22Rv1 (cell line): Measurements from ENCODE around the gene GSG1L.
A peak's percentile ranks its signal among the peaks of the same experiment; 100 is the strongest.
"Not testable (repeated sequence)": the region's sequence is repeated elsewhere in the genome, so short reads cannot be mapped to it uniquely, and the experiment has no call there.

Experiments used
- H3K27ac ChIP-seq: fragments of 450-650 bp; 2 replicates; pipeline ENCODE4 v1.5.1; 2017
- ZFX ChIP-seq: fragments of 450-650 bp; IDR thresholded peaks from 2 replicates; pipeline ENCODE4 v1.6.1; 2017; ENCODE audit warnings: antibody characterized with exemption, borderline replicate concordance
- TF ChIP-seq, protein P1 (sequence below): fragments of 450-650 bp; IDR thresholded peaks from 2 replicates; pipeline ENCODE4 v1.5.1; 2017; ENCODE audit warnings: mild to moderate bottlenecking

GSG1L gene

DNA sequence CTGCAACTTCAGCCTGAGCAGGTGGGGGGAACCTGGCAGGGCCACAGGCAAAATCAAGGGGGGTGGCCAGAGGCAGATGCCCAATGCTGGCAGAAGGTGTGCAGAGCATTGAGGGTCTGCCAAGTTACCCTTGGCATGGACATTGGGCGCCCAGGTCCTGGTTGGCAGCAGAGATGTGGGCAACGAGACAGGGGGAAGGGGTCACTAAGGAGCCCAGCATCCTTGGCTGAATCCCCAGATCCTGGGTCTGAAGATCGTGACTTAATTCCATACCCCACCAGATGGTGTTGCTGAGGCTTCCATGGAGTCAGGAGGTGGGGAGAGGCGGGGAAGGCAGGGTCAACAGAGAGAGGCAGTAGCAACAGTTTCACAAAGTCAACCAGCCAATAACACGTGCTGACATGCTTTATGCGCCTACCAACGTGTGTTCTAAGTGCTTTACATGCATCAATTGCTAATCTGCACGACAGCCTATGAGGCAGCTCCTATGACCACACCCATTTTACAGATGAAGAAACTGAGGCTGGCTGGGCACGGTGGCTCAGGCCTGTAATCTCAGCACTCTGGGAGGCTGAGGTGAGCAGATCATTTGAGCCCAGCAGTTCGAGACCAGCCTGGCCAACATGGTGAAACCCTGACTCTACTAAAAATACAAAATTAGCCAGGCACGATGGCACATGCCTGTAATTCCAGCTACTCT lies 83.3 kb downstream of the GSG1L start:
- no peak overlapping the region for H3K27ac ChIP-seq
- TF ChIP-seq, protein P1, sequence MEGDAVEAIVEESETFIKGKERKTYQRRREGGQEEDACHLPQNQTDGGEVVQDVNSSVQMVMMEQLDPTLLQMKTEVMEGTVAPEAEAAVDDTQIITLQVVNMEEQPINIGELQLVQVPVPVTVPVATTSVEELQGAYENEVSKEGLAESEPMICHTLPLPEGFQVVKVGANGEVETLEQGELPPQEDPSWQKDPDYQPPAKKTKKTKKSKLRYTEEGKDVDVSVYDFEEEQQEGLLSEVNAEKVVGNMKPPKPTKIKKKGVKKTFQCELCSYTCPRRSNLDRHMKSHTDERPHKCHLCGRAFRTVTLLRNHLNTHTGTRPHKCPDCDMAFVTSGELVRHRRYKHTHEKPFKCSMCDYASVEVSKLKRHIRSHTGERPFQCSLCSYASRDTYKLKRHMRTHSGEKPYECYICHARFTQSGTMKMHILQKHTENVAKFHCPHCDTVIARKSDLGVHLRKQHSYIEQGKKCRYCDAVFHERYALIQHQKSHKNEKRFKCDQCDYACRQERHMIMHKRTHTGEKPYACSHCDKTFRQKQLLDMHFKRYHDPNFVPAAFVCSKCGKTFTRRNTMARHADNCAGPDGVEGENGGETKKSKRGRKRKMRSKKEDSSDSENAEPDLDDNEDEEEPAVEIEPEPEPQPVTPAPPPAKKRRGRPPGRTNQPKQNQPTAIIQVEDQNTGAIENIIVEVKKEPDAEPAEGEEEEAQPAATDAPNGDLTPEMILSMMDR, result no peak
- no peak for TF ChIP-seq ZFX

DNA sequence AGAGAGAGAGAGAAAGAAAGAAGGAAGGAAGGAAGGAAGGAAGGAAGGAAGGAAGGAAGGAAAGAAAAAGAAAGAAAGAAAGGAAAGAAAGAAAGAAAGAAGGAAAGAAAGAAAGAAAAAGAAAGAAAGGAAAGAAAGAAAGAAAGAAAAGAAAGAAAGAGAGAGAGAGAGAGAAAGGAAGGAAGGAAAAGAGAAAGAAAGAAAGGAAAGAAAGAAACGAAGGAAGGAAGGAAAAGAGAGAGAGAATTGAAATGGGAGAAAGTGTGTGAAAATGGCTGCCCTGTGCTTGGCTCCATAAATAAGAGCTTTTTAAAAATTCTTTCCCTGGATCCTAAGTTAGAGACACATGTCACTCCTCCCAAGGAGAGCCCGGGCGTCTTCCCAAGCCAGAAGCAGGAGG lies 83.8 kb downstream of the GSG1L start:
- not testable (repeated sequence) for H3K27ac ChIP-seq

DNA sequence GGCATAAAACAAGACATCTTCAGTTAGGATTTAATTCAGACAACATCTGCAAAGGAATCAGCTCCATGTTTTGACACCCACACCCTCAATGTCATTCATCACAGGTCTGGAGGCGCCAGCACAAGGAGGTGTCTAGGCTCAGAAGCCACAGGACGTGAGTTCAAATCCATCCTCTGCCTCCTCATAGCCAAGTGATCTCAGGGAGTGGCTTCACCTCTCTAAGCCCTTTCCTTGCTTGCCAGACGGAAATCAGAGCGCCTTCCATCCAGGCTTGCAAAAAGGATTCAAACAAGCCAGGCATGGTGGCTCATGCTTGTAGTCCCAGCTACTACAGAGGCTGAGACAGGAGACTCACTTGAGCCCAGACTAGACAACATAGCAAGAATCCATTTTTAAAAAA lies 84.6 kb downstream of the GSG1L start:
- TF ChIP-seq ZFX, result no peak

DNA sequence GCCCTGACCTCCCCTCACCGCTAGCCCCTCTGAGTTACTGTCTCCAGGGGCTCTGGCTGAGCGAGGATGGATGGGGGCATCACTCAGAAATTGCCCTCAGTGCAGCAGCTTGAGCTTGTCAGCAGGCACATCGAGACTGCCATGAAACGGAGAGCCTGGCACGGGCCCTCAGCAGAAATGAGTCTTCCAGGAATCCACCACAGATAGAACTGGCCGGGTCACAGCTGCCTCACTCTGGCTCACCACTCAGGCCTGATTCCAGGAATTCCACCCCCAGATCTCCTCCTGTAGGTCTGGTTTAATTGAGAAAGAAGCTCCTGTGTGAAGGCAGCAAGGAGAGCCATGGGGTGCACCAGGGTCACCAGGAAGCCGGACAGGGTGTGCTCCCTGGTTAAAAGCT lies 85.5 kb downstream of the GSG1L start:
- no peak overlapping the region for H3K27ac ChIP-seq
- TF ChIP-seq ZFX, result no peak
- TF ChIP-seq, protein P1, result no peak

More for the DNA sequence above, 84.6 kb downstream of the GSG1L start:
- H3K27ac ChIP-seq, result no peak overlapping the region

DNA sequence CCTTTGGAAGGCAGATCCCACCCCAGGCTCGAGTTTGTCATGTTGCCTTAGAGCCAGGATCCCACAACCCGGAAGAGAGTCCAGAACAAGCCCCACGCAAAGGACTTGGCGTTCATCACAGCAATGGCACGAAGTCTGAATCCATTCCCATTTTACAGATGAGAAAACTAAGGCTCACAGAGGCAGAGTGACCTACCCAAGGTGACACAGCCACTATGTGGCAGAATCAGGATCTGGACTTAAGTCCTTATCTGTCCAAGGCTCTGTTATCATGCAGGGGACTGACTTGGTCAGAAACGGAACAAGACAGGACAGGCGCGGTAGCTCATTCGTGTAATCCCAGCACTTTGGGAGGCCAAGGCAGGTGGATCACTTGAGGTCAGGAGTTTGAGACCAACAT lies 86.5 kb downstream of the GSG1L start:
- TF ChIP-seq, protein P1, result no peak
- TF ChIP-seq ZFX, result no peak
- H3K27ac ChIP-seq, result no peak overlapping the region

DNA sequence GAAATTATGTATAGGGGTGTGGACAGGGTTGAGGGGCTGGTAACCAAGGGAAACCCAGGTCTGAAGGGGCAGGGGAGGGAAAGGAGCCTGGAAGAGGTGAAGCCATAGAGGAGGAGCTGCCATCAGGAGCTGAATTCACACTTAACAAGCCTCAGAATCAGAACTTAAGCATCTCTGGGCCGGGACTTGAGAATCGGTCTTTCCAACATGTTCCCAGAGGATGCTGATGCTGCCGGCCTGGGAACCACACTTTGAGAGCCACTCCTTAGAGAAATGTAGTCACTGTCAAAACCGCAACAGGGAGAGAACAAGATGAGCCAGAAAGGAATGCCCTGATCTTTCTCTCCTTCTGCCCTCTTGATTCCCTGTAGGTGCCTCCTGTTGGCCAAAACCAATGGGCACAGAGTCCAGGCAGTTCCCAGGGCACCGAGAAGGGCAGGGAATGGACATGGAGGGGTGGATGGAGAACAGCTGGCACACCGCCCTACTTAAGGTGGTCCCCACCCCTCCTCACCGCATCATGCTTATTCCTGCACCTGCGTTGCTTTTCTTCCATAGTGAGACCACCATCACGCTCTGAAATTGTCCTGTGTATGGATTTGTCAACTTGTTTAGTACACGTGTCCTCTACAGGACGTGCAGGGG lies 88.5 kb downstream of the GSG1L start:
- TF ChIP-seq, protein P1, result no peak
- no peak for TF ChIP-seq ZFX
- H3K27ac ChIP-seq, result no peak overlapping the region

DNA sequence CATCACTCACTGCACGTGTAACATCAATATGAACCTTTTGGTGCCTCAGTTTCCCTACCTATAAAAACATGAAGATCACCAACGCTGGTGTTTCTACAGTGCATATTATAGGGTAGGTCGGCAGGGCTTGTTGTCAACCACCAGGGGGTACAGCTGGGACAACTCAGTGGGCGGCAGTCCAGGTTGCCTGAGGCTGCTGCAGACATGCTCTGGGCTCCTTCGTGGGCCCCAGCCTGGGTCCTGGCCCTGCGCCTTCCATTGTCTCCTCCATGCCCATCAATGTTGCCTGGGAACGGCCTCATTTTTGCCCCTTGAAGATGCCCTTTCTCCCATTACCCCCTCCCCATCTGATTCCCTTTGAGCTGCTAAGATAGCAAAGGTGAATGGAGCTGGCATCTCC lies 89.8 kb downstream of the GSG1L start:
- TF ChIP-seq ZFX, result no peak
- TF ChIP-seq, protein P1, result no peak
- no peak overlapping the region for H3K27ac ChIP-seq

DNA sequence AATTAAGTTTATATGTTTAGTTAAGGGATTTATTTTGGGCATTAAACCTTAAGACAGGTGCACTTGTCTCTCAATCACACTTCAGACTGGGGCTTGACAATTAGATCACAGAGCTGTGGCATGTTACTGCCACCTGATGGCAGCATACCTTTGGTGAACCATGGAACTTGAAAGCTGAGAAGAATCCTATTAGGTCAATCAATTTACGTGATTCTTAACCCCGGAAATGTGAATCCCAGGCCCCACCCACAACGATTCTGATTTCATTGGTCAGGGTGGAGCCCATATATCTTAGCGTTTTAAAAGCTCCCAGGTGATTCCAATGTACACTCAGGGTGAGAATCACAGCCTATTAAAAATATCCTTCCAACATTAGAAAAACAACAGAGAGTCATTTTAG lies 91.0 kb downstream of the GSG1L start:
- no peak for TF ChIP-seq ZFX
- TF ChIP-seq, protein P1, result peak; percentile 79
- H3K27ac ChIP-seq, result no peak overlapping the region
